ENCODE measurements around the gene IQSEC1. TPM values are rescaled to one million over a fixed set of nuclear protein-coding genes. Genes with fewer than 3 reads are reported as not detected.
A peak's percentile ranks its signal among the peaks of the same experiment; 100 is the strongest.

The IQSEC1 gene
- total and polyA plus RNA-seq, 9 of the 15 experiments (the other 6 are each of a cell fraction or from before 2014, with no cell fraction given): 0.56 to 39.0 (median 6.8) TPM

DNA sequence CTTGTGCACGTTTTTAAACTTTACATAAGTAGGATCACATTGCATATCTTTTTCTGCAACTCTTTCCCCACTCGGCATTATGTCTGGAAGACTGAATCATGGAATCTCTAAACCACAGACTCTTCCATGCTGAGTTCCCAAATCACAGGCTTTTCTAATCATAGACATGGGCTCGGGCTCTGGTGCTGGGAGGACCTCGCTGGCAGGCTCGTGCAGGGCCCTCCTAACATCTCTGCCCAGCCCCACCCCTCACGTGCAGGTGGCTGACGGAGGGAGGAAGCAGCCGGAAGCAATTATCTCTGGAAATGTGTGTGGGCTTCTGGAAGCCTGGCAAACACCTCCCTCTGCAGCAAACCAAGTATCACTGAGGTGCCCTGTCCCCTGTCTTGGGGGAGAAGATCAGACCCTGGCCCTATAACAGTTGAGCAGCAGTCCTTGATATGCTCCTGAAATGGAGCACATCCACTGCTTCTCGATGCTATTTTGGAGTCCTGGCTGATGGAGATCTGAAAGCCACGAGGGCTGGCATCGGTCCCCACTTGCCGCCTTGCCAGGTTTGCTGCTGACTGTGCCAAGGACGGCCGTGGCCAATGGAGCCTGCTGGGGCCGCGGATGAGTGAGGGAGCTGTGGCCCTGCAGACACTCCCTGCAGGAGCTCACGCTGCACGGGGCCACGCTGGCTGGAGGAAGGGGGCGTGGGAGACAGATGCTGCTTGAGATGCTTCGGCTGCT, 4.4 kb upstream of the IQSEC1 start:
- CTCF ChIA-PET (ENCODE audit: low intra/inter-chr PET ratio): no interaction called here
- H3K79me2 ChIP-seq (ENCODE audit: control insufficient read depth, insufficient read depth, low read length): no peaks in the 10 kb centered on the region
- peaks cover 8 to 29% of the 10 kb centered on the region in 2 experiments; a peak in 4 of 5 replicates for H3K4me1 ChIP-seq (replicated peaks in 1 of 2; ENCODE audit: control insufficient read depth in 2 of 2, insufficient read depth in 2 of 2, low read length in 2 of 2)
- no peak overlapping the region for H3K27ac ChIP-seq (ENCODE audit: extremely low read depth, low read depth, low read length)
- POLR2A ChIA-PET: interaction anchor here (1.2 kb wide), 1 partner anchor 9 kb away, joined by 3 read pairs; no protein-coding TSS in a partner anchor
- H3K9me1 ChIP-seq (ENCODE audit: control insufficient read depth, insufficient read depth, low read length): no peaks in the 10 kb centered on the region
- BruUV-seq (replicated peaks): no TSS peak
- intact Hi-C loops (cut with micrococcal nuclease) (loop anchor here (5.0 kb wide), 1 partner anchor 50 kb away; no protein-coding TSS in a partner anchor), in situ Hi-C loops (cut with MboI) (no loop called here)
- FAIRE-seq: no peak
- TF ChIP-seq, protein P1, sequence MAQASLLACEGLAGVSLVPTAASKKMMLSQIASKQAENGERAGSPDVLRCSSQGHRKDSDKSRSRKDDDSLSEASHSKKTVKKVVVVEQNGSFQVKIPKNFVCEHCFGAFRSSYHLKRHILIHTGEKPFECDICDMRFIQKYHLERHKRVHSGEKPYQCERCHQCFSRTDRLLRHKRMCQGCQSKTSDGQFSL (CRISPR knock-in tag; IDR thresholded peaks at IDR 0.05): no peak
- TF ChIP-seq, protein P1 (tag; IDR thresholded peaks at IDR 0.05): no peak
- TF ChIP-seq BCL6 (CRISPR knock-in tag; IDR thresholded peaks at IDR 0.05): no peak
- TF ChIP-seq, protein P2, sequence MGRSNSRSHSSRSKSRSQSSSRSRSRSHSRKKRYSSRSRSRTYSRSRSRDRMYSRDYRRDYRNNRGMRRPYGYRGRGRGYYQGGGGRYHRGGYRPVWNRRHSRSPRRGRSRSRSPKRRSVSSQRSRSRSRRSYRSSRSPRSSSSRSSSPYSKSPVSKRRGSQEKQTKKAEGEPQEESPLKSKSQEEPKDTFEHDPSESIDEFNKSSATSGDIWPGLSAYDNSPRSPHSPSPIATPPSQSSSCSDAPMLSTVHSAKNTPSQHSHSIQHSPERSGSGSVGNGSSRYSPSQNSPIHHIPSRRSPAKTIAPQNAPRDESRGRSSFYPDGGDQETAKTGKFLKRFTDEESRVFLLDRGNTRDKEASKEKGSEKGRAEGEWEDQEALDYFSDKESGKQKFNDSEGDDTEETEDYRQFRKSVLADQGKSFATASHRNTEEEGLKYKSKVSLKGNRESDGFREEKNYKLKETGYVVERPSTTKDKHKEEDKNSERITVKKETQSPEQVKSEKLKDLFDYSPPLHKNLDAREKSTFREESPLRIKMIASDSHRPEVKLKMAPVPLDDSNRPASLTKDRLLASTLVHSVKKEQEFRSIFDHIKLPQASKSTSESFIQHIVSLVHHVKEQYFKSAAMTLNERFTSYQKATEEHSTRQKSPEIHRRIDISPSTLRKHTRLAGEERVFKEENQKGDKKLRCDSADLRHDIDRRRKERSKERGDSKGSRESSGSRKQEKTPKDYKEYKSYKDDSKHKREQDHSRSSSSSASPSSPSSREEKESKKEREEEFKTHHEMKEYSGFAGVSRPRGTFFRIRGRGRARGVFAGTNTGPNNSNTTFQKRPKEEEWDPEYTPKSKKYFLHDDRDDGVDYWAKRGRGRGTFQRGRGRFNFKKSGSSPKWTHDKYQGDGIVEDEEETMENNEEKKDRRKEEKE (IDR thresholded peaks at IDR 0.05; ENCODE audit: borderline replicate concordance in 1 of 2, control insufficient read depth in 1 of 2, low read depth in 2 of 2, low read length in 1 of 2): no peak
- TF ChIP-seq SRSF9 (IDR thresholded peaks at IDR 0.05; ENCODE audit: borderline replicate concordance, low read depth, low read length): no peak
- TF ChIP-seq BDP1 (IDR thresholded peaks at IDR 0.05; ENCODE audit: insufficient read depth, insufficient read length): no peak
- TF ChIP-seq, protein P3, sequence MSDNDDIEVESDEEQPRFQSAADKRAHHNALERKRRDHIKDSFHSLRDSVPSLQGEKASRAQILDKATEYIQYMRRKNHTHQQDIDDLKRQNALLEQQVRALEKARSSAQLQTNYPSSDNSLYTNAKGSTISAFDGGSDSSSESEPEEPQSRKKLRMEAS (CRISPR knock-in tag; IDR thresholded peaks at IDR 0.05): no peak
- TF ChIP-seq CXXC5 (CRISPR knock-in tag; IDR thresholded peaks at IDR 0.05): 0 out of 2 replicates have a peak, but pooled peaks have one; percentile 16
- TF ChIP-seq BACH1 (tag; IDR thresholded peaks at IDR 0.05): no peak
- peak; percentile 40 for TF ChIP-seq ETV1 (tag; conservative IDR thresholded peaks at IDR 0.05; ENCODE audit: low read depth)
- TF ChIP-seq, protein P4, sequence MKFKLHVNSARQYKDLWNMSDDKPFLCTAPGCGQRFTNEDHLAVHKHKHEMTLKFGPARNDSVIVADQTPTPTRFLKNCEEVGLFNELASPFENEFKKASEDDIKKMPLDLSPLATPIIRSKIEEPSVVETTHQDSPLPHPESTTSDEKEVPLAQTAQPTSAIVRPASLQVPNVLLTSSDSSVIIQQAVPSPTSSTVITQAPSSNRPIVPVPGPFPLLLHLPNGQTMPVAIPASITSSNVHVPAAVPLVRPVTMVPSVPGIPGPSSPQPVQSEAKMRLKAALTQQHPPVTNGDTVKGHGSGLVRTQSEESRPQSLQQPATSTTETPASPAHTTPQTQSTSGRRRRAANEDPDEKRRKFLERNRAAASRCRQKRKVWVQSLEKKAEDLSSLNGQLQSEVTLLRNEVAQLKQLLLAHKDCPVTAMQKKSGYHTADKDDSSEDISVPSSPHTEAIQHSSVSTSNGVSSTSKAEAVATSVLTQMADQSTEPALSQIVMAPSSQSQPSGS (CRISPR knock-in tag; IDR thresholded peaks at IDR 0.05): no peak
- TF ChIP-seq BHLHE40 (IDR thresholded peaks at IDR 0.05; ENCODE audit: low read length): peak; percentile 87
- TF ChIP-seq KAT8 (IDR thresholded peaks at IDR 0.05; ENCODE audit: low read depth): no peak
- no peak for TF ChIP-seq MTF1 (CRISPR knock-in tag; IDR thresholded peaks at IDR 0.05; ENCODE audit: borderline replicate concordance)
- no peak for TF ChIP-seq L3MBTL2 (IDR thresholded peaks at IDR 0.05)
- WGBS (ENCODE audit: insufficient coverage, low coverage, missing lambda C conversion rate): 1% methylated on average over 21 of the region's 21 CpGs
- H3K27me3 ChIP-seq (ENCODE audit: control insufficient read depth in 2 of 2, insufficient read depth in 2 of 2, low read length in 2 of 2): peaks cover 68 to 90% of the 10 kb centered on the region in 2 experiments
- H3K9me3 ChIP-seq (replicated peaks; ENCODE audit: control insufficient read depth, insufficient read depth, low read depth, low read length): peaks cover 6% of the 10 kb centered on the region
- H2AFZ ChIP-seq (ENCODE audit: low read depth, low read length): no peak overlapping the region
- ATAC-seq: no peak
- no peak for DNase-seq (ENCODE audit: extremely low read depth in 1 of 4, low spot score in 3 of 4)
- no peak overlapping the region for H3K4me3 ChIP-seq
- H3K36me3 ChIP-seq (ENCODE audit: control insufficient read depth, insufficient read depth, low read length): no peaks in the 10 kb centered on the region
- no peak overlapping the region for H3K4me2 ChIP-seq (ENCODE audit: insufficient read depth, low read length)
- H4K20me1 ChIP-seq (replicated peaks; ENCODE audit: control insufficient read depth, insufficient read depth, low read length): peaks cover 14% of the 10 kb centered on the region
- 0 out of 4 replicates have a peak overlapping the region, but pooled peaks of 1 of the 2 experiments have one; percentile 32 for H3K9ac ChIP-seq (ENCODE audit: insufficient read depth in 1 of 2, low read depth in 2 of 2, low read length in 2 of 2)
